TTC549 (cell line): Measurements from ENCODE around the gene REV3L.
"Not testable (repeated sequence)": the region's sequence is repeated elsewhere in the genome, so short reads cannot be mapped to it uniquely, and the experiment has no call there.

Experiments
- FAIRE-seq: peaks from 2 replicates; lab custom pipeline; 2012; peaks lifted over from hg19 to GRCh38; lab: Jason Lieb, UNC

The REV3L gene

DNA sequence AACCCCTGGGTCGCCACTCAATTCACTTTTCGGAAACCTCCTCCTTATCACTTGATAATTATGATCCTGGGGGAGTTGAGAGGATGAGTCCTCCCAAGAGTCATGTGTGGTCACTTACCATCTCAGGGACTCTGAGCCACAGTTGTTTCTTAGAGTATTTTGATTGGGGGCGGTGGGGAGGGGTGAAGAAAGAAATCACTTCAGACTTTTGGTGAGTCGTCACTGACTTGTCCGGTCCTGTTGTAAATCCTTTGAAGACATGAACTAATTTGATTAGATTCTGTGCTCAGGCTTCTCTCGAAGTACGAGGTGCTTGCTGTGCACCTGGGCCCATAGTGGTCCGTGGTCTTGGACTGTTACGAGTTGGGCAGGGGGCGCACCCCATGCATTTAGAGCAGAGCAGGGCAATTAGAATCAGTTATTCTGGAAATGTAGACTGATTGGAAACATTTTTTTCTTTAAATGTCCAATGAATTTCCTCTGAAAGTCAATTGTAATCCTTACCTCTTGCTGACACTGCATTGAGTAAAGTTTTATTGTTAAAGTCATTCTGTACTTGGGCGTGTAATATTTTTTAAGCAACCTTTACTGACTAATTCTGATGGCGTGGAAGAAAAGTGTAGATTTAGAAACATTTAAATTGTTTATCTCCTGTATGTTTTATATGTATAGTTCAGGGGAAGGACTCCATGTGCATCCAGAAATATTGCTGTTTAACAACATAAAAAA, 222.3 kb downstream of the REV3L start:
- no peak for FAIRE-seq

GRCh38 chr6:111259089-111259831, 223.8 kb downstream of the REV3L start:
- FAIRE-seq: peak; percentile 88

- no peak for FAIRE-seq
These were observed 224.4 kb downstream of the REV3L start for GRCh38 chr6:111258615-111259088.

GRCh38 chr6:111258010-111258409, 225.0 kb downstream of the REV3L start:
- FAIRE-seq: no peak

- FAIRE-seq: peak; percentile 79
These were observed 226.4 kb downstream of the REV3L start for GRCh38 chr6:111256646-111257045.

DNA sequence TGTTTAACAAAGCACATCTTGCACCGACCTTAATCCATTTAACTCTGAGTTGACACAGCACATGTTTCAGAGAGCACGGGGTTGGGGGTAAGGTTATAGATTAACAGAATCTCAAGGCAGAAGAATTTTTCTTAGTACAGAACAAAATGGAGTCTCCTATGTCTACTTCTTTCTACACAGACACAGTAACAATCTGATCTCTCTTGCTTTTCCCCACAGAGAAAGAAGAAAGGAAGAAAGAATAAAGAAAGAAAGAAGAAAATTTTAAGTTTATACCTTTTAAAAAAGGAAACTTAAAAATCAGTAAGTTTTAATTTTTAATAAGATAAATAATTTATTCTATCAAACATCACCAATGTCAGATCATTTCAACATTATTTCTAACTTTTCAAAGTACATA, 227.2 kb downstream of the REV3L start:
- not testable (repeated sequence) for FAIRE-seq

DNA sequence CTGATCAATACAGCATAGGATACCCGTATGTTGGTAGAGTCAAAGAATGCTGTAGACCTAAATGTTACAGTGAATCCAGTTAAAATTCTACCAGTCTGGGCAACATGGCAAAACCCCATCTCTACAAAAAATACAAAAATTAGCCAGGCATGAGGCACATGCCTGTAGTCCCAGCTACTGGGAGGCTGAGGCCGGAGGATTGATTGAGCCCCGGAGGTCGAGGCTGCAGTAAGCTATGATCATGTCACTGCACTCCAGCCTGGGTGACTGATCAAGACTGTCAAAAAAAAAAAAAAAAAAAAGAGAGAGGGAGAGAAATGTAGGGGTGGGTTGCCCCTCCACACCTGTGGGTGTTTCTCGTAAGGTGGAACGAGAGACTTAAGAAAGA, 228.2 kb downstream of the REV3L start:
- no peak for FAIRE-seq

- no peak for FAIRE-seq
These were observed 228.8 kb downstream of the REV3L start for GRCh38 chr6:111254004-111254778.

DNA sequence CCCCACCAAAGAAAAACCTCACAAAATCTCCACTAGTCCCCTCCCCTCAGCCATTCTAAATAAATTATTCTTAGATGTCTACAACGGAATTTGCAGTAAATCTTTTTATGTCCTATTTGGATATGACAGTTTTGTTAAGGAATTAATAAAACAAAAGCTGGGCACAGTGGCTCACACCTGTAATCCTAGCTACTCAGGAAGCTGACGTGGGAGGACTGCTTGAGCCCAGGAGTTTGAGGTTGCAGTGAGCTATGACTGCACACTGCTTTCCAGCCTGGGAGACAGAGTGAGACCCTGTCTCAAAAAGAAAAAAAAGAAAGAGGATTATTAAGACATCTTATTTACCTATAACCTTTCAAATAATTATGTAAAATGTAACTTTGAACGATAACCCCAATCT, 230.3 kb downstream of the REV3L start:
- no peak for FAIRE-seq

GRCh38 chr6:111250791-111251354, 232.1 kb downstream of the REV3L start:
- FAIRE-seq: no peak
